ENCODE results near the gene KRTAP17-1. TPM values are rescaled to one million over a fixed set of nuclear protein-coding genes. Genes with fewer than 3 reads are reported as not detected.

Gene KRTAP17-1
- total RNA-seq, 1 donor: not detected

DNA sequence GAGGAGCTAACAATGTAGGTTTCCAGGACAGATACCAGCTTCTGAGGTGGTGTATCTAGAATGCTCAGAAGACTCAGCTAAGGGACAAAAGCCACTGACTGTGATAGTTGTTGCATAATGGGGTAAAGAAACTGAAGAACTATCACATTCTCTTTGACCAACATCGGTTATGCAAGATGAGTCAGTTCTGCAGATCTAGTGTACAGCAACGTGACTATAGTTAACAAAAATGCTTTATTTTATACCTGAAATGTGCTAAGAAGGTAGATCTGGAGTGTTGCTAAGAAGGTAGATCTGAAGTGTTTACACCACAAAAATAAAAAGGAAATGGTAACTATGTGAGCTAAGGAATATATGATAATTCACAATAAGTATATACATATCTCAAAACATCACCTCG, 47.8 kb downstream of the KRTAP17-1 start:
- Histone ChIP-seq H3K27me3 (ENCODE audit: insufficient read depth, low read length) (no peaks in the 10 kb centered on the region), H3K4me2 (ENCODE audit: insufficient read depth, low read length) (no peak overlapping the region), H3K27ac (ENCODE audit: low read depth, low read length) (no peak overlapping the region), H4K20me1 (ENCODE audit: insufficient read depth, low read length) (no peaks in the 10 kb centered on the region), H3K79me2 (ENCODE audit: insufficient read depth, low read length) (no peaks in the 10 kb centered on the region), H3K9me3 (ENCODE audit: low read depth, low read length) (no peaks in the 10 kb centered on the region), H3K36me3 (ENCODE audit: insufficient read depth, low read length) (no peaks in the 10 kb centered on the region), H3K4me3 (ENCODE audit: insufficient read depth, low read length) (no peak overlapping the region), H3K4me1 (ENCODE audit: insufficient read depth, low read length) (no peaks in the 10 kb centered on the region), H2AFZ (ENCODE audit: low read length) (no peak overlapping the region)
- TF ChIP-seq, protein P1, sequence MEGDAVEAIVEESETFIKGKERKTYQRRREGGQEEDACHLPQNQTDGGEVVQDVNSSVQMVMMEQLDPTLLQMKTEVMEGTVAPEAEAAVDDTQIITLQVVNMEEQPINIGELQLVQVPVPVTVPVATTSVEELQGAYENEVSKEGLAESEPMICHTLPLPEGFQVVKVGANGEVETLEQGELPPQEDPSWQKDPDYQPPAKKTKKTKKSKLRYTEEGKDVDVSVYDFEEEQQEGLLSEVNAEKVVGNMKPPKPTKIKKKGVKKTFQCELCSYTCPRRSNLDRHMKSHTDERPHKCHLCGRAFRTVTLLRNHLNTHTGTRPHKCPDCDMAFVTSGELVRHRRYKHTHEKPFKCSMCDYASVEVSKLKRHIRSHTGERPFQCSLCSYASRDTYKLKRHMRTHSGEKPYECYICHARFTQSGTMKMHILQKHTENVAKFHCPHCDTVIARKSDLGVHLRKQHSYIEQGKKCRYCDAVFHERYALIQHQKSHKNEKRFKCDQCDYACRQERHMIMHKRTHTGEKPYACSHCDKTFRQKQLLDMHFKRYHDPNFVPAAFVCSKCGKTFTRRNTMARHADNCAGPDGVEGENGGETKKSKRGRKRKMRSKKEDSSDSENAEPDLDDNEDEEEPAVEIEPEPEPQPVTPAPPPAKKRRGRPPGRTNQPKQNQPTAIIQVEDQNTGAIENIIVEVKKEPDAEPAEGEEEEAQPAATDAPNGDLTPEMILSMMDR (IDR thresholded peaks at IDR 0.05; ENCODE audit: extremely low read depth, low read depth, low read length): no peak
- no peak for DNase-seq (ENCODE audit: insufficient read length, low spot score, missing footprints)

DNA sequence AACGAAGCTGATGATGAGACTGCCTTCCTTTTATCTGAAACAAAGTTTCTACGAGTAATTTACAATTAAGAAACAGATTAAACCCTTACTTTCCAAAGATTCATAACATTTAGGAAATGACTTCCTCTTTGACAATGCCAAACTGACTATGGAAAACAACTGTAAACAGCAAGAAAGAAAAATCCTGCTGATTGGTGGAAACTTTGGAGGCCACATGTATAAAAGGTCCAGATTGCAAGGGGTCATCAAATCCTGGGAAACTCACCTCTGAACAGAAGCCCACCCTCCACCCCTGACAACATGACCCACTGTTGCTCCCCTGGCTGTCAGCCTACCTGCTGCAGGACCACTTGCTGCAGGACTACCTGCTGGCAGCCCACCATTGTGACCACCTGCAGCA, 50.4 kb downstream of the KRTAP17-1 start, which contains the start of gene KRTAP9-6:
TSS of gene KRTAP9-6 (plus strand) at position 301 of the 400 bp plus-strand sequence. CDS start at position 301, 0 bp downstream.
- TF ChIP-seq, protein P1 (IDR thresholded peaks at IDR 0.05; ENCODE audit: extremely low read depth, low read depth, low read length): no peak
- Histone ChIP-seq H3K4me3 (ENCODE audit: insufficient read depth, low read length) (no peak within 1 kb of the TSS), H3K9me3 (ENCODE audit: low read depth, low read length) (no peaks in the 10 kb centered on the region), H3K4me1 (ENCODE audit: insufficient read depth, low read length) (no peaks in the 10 kb centered on the region), H4K20me1 (ENCODE audit: insufficient read depth, low read length) (no peaks in the 10 kb centered on the region), H3K27ac (ENCODE audit: low read depth, low read length) (no peak within 1 kb of the TSS), H3K36me3 (ENCODE audit: insufficient read depth, low read length) (no peaks in the 10 kb centered on the region), H3K27me3 (ENCODE audit: insufficient read depth, low read length) (no peaks in the 10 kb centered on the region), H3K79me2 (ENCODE audit: insufficient read depth, low read length) (no peaks in the 10 kb centered on the region), H2AFZ (ENCODE audit: low read length) (peak within 1 kb of the TSS; percentile 5), H3K4me2 (ENCODE audit: insufficient read depth, low read length) (no peak within 1 kb of the TSS)
- no peak for DNase-seq (ENCODE audit: insufficient read length, low spot score, missing footprints)

Small RNA genes lying within 50 kb of the gene (small RNA-seq; reads per million reads assigned to genes)
- not detected for gene KRTAP9-10P

Other genes with a start within 250 kb of the KRTAP17-1 start
- not detected in 2 replicates for gene KRTAP2-4, start 249.8 kb downstream of the KRTAP17-1 start, total RNA-seq
- gene KRTAP4-7, start 231.6 kb downstream of the KRTAP17-1 start, total RNA-seq: under 0.01 and 0.72 TPM in 2 replicates
- not detected in 2 replicates for gene KRTAP4-8, start 217.6 kb downstream of the KRTAP17-1 start, total RNA-seq
- gene KRTAP4-16, start 213.5 kb downstream of the KRTAP17-1 start, total RNA-seq: not detected in 2 replicates
- gene KRTAP4-9, start 210.3 kb downstream of the KRTAP17-1 start, total RNA-seq: not detected in 2 replicates
- not detected in 2 replicates for gene KRTAP4-11, start 197.3 kb downstream of the KRTAP17-1 start, total RNA-seq
- not detected in 2 replicates for gene KRTAP4-12, start 191.5 kb downstream of the KRTAP17-1 start, total RNA-seq
- gene KRTAP4-6, start 175.2 kb downstream of the KRTAP17-1 start, total RNA-seq: not detected in 2 replicates
- not detected in 2 replicates for gene KRTAP4-5, start 165.9 kb downstream of the KRTAP17-1 start, total RNA-seq
- gene KRTAP4-4, start 155.0 kb downstream of the KRTAP17-1 start, total RNA-seq: not detected in 2 replicates
- gene KRTAP4-3, start 147.5 kb downstream of the KRTAP17-1 start, total RNA-seq: not detected in 2 replicates
- gene KRTAP4-2, start 137.5 kb downstream of the KRTAP17-1 start, total RNA-seq: not detected in 2 replicates
- not detected in 2 replicates for gene KRTAP4-1, start 130.8 kb downstream of the KRTAP17-1 start, total RNA-seq
- gene KRTAP9-1, start 125.8 kb downstream of the KRTAP17-1 start, total RNA-seq: not detected in 2 replicates
- gene KRTAP9-2, start 89.1 kb downstream of the KRTAP17-1 start, total RNA-seq: not detected in 2 replicates
- not detected in 2 replicates for gene KRTAP9-3, start 83.3 kb downstream of the KRTAP17-1 start, total RNA-seq
- not detected in 2 replicates for gene KRTAP9-8, start 77.7 kb downstream of the KRTAP17-1 start, total RNA-seq
- gene KRTAP9-4, start 66.0 kb downstream of the KRTAP17-1 start, total RNA-seq: not detected in 2 replicates
- gene KRTAP9-9, start 60.3 kb downstream of the KRTAP17-1 start, total RNA-seq: not detected in 2 replicates
- gene KRTAP9-6, start 50.3 kb downstream of the KRTAP17-1 start, total RNA-seq: not detected in 2 replicates
- not detected in 2 replicates for gene KRTAP9-7, start 40.0 kb downstream of the KRTAP17-1 start, total RNA-seq
- gene KRTAP29-1, start 12.9 kb downstream of the KRTAP17-1 start, total RNA-seq: not detected in 2 replicates
- gene KRTAP16-1, start 6.4 kb downstream of the KRTAP17-1 start, total RNA-seq: not detected in 2 replicates
- not detected in 2 replicates for gene KRT33A, start 35.1 kb upstream of the KRTAP17-1 start, total RNA-seq
- gene KRT33B, start 54.1 kb upstream of the KRTAP17-1 start, total RNA-seq: 0.29 and 1.1 TPM in 2 replicates
- 9.4 and 11.2 TPM in 2 replicates for gene KRT34, start 66.6 kb upstream of the KRTAP17-1 start, total RNA-seq
- gene KRT31, start 81.9 kb upstream of the KRTAP17-1 start, total RNA-seq: not detected in 2 replicates
- gene KRT37, start 108.9 kb upstream of the KRTAP17-1 start, total RNA-seq: not detected in 2 replicates
- gene KRT38, start 125.3 kb upstream of the KRTAP17-1 start, total RNA-seq: under 0.01 TPM in 2 replicates
- not detected in 2 replicates for gene KRT32, start 151.7 kb upstream of the KRTAP17-1 start, total RNA-seq
- not detected in 2 replicates for gene KRT35, start 165.4 kb upstream of the KRTAP17-1 start, total RNA-seq
- gene KRT36, start 174.2 kb upstream of the KRTAP17-1 start, total RNA-seq: 0.36 TPM in 1 of 2 replicates, not detected in the other
- not detected in 2 replicates for gene KRT13, start 189.9 kb upstream of the KRTAP17-1 start, total RNA-seq
- gene KRT15, start 203.2 kb upstream of the KRTAP17-1 start, total RNA-seq: 0.59 and 0.72 TPM in 2 replicates
- gene KRT19, start 212.6 kb upstream of the KRTAP17-1 start, total RNA-seq: 68.8 and 69.0 TPM in 2 replicates